ENCODE measurements around the gene RAB3B. TPM values are rescaled to one million over a fixed set of nuclear protein-coding genes. Genes with fewer than 3 reads are reported as not detected.
"Not testable (repeated sequence)": the region's sequence is repeated elsewhere in the genome, so short reads cannot be mapped to it uniquely, and the experiment has no call there.

Gene RAB3B
- total RNA-seq, 4 donors from 2014 or later, result under 0.01 TPM; not detected in 1

GRCh38 chr1:52008071-52008809, 17.7 kb upstream of the RAB3B start:
- TF ChIP-seq, protein P1, sequence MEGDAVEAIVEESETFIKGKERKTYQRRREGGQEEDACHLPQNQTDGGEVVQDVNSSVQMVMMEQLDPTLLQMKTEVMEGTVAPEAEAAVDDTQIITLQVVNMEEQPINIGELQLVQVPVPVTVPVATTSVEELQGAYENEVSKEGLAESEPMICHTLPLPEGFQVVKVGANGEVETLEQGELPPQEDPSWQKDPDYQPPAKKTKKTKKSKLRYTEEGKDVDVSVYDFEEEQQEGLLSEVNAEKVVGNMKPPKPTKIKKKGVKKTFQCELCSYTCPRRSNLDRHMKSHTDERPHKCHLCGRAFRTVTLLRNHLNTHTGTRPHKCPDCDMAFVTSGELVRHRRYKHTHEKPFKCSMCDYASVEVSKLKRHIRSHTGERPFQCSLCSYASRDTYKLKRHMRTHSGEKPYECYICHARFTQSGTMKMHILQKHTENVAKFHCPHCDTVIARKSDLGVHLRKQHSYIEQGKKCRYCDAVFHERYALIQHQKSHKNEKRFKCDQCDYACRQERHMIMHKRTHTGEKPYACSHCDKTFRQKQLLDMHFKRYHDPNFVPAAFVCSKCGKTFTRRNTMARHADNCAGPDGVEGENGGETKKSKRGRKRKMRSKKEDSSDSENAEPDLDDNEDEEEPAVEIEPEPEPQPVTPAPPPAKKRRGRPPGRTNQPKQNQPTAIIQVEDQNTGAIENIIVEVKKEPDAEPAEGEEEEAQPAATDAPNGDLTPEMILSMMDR (IDR thresholded peaks at IDR 0.05), result no peak
- TF ChIP-seq POLR2A (IDR thresholded peaks at IDR 0.05), result no peak
- DNase-seq, result no peak
- WGBS, 2 donors, result 84% methylated on average over 7 of the region's 7 CpGs
- Histone ChIP-seq H3K4me3 (no peak overlapping the region), H3K27ac (no peak overlapping the region), H3K9me3 (no peaks in the 10 kb centered on the region), H3K27me3 (peaks cover 0 to 47% (median 0%) of the 10 kb centered on the region in 4 donors), H3K36me3 (no peaks in the 10 kb centered on the region), H3K4me1 (no peaks in the 10 kb centered on the region)
- intact Hi-C loops (cut with DNase I), result no loop called here

DNA sequence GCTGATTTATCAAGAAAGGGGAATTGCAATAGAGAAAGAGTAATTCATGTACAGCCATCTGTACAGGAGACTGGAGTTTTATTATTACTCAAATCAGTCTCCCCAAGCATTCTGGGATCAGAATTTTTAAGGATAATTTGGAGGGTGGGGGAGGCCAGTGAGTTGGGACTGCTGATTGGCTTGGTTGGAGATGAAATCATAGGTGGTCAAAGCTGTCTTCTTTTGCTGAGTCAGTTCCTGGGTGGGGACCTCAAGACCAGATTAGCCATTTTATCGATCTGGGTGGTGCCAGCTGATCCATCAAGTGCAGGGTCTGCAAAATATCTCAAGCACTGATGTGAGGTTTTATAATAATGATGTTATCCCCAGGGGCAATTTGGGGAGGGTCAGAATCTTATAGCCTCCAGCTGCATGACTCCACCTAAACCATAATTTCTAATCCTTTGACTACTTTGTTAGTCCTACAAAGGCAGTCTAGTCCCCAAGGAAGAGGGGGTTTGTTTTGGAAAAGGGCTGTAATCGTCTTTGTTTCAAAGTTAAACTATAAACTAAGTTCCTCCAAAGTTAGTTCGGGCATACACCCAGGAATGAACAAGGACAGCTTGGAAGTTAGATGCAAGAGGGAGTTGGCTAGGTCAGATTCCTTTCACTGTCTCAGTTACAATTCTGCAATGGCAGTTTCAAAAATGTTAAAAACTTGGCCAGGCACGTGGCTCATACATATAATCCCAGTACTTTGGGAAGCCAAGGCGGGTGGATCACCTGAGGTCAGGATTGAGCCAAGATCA, 16.9 kb upstream of the RAB3B start:
- H3K27ac ChIP-seq, result no peak overlapping the region
- no peak for DNase-seq
- WGBS, 2 donors, result 42 to 48% methylated on average over 5 of the region's 5 CpGs
- TF ChIP-seq POLR2A (IDR thresholded peaks at IDR 0.05), result no peak
- TF ChIP-seq, protein P1 (IDR thresholded peaks at IDR 0.05), result no peak
- H3K4me1 ChIP-seq, result no peaks in the 10 kb centered on the region
- H3K4me3 ChIP-seq, result no peak overlapping the region
- intact Hi-C loops (cut with DNase I), result no loop called here
- peaks cover 0 to 50% (median 0%) of the 10 kb centered on the region in 4 donors for H3K27me3 ChIP-seq
- no peaks in the 10 kb centered on the region for H3K36me3 ChIP-seq
- H3K9me3 ChIP-seq, result no peaks in the 10 kb centered on the region

- intact Hi-C loops (cut with DNase I); H3K9me3 ChIP-seq; H3K4me3 ChIP-seq; DNase-seq; H3K4me1 ChIP-seq; H3K36me3 ChIP-seq; H3K27ac ChIP-seq: not testable (repeated sequence)
- H3K27me3 ChIP-seq, result peaks cover 0 to 50% (median 0%) of the 10 kb centered on the region in 4 donors
- WGBS, 2 donors, result 41 to 50% methylated on average over 2 to 3 of the region's 5 CpGs
Measured at GRCh38 chr1:52006081-52006553, 15.6 kb upstream of the RAB3B start.

DNA sequence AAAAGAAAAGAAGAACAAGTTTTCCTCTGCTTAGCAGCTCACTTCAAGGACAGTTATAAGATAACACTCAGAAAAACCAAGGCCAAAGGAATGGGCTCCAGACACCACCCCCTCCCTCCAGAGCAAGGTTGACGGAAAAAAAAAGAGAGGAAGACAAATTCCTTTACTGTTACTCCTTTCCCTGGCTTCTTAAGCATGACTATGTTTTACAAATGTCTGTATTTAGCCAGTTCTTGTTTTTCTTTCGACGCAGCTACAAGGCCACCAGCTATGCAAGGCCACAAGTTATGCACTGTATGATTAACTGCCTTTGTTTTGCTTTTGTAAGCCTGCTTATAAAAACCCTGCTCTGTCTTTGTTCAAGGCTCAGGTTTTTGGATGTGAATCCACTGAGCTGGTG, 15.0 kb upstream of the RAB3B start:
- H3K36me3 ChIP-seq; intact Hi-C loops (cut with DNase I); DNase-seq; H3K9me3 ChIP-seq; H3K4me3 ChIP-seq; H3K4me1 ChIP-seq; H3K27ac ChIP-seq: not testable (repeated sequence)
- WGBS, 2 donors, result 27 to 35% methylated on average over 3 of the region's 3 CpGs
- peaks cover 0 to 50% (median 0%) of the 10 kb centered on the region in 4 donors for H3K27me3 ChIP-seq

DNA sequence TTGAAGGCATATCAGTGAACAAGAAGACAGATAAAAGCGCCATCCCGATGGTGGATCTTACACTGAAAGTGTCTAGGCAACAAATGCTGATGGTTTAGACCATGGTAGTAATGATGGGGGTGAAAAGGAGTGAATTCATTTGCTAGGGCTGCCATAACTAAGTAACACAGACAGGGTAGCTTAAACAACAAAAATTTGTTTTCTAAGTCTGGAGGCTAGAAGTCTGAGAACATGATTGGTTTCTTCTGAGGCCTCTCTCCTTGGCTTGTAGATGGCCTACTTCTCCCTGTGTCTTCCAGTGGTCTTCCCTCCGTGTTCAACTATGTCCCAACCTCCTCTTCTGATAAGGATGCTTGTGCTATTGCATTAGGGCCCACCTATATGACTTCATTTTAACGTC, 13.4 kb upstream of the RAB3B start:
- Histone ChIP-seq H3K27me3 (peaks cover 0 to 44% (median 0%) of the 10 kb centered on the region in 4 donors), H3K27ac (no peak overlapping the region), H3K9me3 (no peaks in the 10 kb centered on the region), H3K36me3 (no peaks in the 10 kb centered on the region), H3K4me1 (no peaks in the 10 kb centered on the region), H3K4me3 (no peak overlapping the region)
- TF ChIP-seq POLR2A (IDR thresholded peaks at IDR 0.05), result no peak
- TF ChIP-seq, protein P1 (IDR thresholded peaks at IDR 0.05), result no peak
- intact Hi-C loops (cut with DNase I), result loop anchor here (5.0 kb wide), 1 partner anchor 107 kb away; no protein-coding TSS in a partner anchor
- no peak for DNase-seq
- WGBS, 2 donors, result 51% methylated on average over 4 of the region's 4 CpGs
